ENCODE data around the gene ASMTL. TPM values are rescaled to one million over a fixed set of nuclear protein-coding genes. Genes with fewer than 3 reads are reported as not detected.
A peak's percentile ranks its signal among the peaks of the same experiment; 100 is the strongest.

The ASMTL gene
- total and polyA plus RNA-seq, 2 of the 13 experiments (the other 11 are each of a cell fraction or from before 2014, with no cell fraction given): 5.6 to 16.3 TPM

DNA sequence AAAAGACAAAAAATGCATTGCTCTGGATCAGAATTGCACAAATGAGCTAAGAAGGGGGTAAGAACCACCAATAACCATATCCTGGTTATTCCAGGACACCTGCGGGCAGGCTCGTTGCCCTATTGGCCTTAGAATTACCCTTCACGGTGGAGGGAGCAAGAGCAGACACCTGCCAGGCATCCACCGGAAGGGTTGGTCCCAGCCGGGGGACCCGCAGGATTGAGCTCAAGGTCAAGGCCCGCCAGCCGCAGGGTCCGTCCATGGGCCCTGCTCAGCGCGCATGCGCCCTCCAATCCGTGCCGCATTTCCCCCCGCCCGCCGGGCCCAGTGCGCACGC, 61.4 kb downstream of the ASMTL start (continued):
- TF ChIP-seq, protein P1, sequence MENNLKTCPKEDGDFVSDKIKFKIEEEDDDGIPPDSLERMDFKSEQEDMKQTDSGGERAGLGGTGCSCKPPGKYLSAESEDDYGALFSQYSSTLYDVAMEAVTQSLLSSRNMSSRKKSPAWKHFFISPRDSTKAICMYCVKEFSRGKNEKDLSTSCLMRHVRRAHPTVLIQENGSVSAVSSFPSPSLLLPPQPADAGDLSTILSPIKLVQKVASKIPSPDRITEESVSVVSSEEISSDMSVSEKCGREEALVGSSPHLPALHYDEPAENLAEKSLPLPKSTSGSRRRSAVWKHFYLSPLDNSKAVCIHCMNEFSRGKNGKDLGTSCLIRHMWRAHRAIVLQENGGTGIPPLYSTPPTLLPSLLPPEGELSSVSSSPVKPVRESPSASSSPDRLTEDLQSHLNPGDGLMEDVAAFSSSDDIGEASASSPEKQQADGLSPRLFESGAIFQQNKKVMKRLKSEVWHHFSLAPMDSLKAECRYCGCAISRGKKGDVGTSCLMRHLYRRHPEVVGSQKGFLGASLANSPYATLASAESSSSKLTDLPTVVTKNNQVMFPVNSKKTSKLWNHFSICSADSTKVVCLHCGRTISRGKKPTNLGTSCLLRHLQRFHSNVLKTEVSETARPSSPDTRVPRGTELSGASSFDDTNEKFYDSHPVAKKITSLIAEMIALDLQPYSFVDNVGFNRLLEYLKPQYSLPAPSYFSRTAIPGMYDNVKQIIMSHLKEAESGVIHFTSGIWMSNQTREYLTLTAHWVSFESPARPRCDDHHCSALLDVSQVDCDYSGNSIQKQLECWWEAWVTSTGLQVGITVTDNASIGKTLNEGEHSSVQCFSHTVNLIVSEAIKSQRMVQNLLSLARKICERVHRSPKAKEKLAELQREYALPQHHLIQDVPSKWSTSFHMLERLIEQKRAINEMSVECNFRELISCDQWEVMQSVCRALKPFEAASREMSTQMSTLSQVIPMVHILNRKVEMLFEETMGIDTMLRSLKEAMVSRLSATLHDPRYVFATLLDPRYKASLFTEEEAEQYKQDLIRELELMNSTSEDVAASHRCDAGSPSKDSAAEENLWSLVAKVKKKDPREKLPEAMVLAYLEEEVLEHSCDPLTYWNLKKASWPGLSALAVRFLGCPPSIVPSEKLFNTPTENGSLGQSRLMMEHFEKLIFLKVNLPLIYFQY (CRISPR knock-in tag; IDR thresholded peaks at IDR 0.05; ENCODE audit: borderline replicate concordance): no peak
- no peak for TF ChIP-seq PLRG1 (conservative IDR thresholded peaks at IDR 0.05)
- TF ChIP-seq ZMYM3 (CRISPR knock-in tag; IDR thresholded peaks at IDR 0.05): no peak
- TF ChIP-seq MBNL3 (CRISPR knock-in tag; conservative IDR thresholded peaks at IDR 0.05): no peak
- TF ChIP-seq ZNF326 (CRISPR knock-in tag; IDR thresholded peaks at IDR 0.05; ENCODE audit: borderline replicate concordance): no peak
- no peak for TF ChIP-seq ZNF598 (CRISPR knock-in tag; IDR thresholded peaks at IDR 0.05; ENCODE audit: borderline replicate concordance)
- no peak for TF ChIP-seq FOXK1 (CRISPR knock-in tag; IDR thresholded peaks at IDR 0.05; ENCODE audit: borderline replicate concordance, low read depth)
- no peak for TF ChIP-seq U2AF2 (IDR thresholded peaks at IDR 0.05; ENCODE audit: low read depth, low read length)
- peak; percentile 73; the same call in 1 of the 2 replicates for TF ChIP-seq RARA (CRISPR knock-in tag; IDR thresholded peaks at IDR 0.05)
- TF ChIP-seq, protein P2, sequence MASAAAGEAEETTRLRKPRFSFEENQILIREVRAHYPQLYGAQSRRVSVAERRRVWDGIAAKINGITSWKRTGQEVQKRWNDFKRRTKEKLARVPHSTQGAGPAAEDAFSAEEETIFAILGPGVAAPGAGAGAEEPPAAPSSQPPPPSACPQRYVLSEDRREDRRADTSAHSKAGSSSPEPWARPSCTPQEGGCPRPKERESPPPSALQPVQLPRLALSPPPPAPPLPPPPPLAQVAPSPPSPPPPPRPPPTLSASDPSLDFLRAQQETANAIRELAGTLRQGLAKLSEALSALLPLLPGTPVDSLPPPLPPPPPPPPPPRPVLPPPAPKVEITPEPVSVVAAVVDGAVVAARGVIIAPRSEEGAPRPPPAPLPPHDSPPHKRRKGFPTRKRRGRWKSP (CRISPR knock-in tag; IDR thresholded peaks at IDR 0.05): no peak
- no peak for TF ChIP-seq ZNF768 (CRISPR knock-in tag; IDR thresholded peaks at IDR 0.05)
- TF ChIP-seq REXO4 (CRISPR knock-in tag; IDR thresholded peaks at IDR 0.05; ENCODE audit: borderline replicate concordance): no peak
- TF ChIP-seq, protein P3, sequence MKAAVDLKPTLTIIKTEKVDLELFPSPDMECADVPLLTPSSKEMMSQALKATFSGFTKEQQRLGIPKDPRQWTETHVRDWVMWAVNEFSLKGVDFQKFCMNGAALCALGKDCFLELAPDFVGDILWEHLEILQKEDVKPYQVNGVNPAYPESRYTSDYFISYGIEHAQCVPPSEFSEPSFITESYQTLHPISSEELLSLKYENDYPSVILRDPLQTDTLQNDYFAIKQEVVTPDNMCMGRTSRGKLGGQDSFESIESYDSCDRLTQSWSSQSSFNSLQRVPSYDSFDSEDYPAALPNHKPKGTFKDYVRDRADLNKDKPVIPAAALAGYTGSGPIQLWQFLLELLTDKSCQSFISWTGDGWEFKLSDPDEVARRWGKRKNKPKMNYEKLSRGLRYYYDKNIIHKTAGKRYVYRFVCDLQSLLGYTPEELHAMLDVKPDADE (CRISPR knock-in tag; IDR thresholded peaks at IDR 0.05): no peak
- TF ChIP-seq, protein P4, sequence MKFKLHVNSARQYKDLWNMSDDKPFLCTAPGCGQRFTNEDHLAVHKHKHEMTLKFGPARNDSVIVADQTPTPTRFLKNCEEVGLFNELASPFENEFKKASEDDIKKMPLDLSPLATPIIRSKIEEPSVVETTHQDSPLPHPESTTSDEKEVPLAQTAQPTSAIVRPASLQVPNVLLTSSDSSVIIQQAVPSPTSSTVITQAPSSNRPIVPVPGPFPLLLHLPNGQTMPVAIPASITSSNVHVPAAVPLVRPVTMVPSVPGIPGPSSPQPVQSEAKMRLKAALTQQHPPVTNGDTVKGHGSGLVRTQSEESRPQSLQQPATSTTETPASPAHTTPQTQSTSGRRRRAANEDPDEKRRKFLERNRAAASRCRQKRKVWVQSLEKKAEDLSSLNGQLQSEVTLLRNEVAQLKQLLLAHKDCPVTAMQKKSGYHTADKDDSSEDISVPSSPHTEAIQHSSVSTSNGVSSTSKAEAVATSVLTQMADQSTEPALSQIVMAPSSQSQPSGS (CRISPR knock-in tag; IDR thresholded peaks at IDR 0.05): no peak
- TF ChIP-seq, protein P5, sequence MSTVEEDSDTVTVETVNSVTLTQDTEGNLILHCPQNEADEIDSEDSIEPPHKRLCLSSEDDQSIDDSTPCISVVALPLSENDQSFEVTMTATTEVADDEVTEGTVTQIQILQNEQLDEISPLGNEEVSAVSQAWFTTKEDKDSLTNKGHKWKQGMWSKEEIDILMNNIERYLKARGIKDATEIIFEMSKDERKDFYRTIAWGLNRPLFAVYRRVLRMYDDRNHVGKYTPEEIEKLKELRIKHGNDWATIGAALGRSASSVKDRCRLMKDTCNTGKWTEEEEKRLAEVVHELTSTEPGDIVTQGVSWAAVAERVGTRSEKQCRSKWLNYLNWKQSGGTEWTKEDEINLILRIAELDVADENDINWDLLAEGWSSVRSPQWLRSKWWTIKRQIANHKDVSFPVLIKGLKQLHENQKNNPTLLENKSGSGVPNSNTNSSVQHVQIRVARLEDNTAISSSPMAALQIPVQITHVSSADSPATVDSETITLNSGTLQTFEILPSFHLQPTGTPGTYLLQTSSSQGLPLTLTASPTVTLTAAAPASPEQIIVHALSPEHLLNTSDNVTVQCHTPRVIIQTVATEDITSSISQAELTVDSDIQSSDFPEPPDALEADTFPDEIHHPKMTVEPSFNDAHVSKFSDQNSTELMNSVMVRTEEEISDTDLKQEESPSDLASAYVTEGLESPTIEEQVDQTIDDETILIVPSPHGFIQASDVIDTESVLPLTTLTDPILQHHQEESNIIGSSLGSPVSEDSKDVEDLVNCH (CRISPR knock-in tag; IDR thresholded peaks at IDR 0.05): no peak; the same call in 1 of the 2 replicates
- no peak for TF ChIP-seq ZSCAN25 (CRISPR knock-in tag; IDR thresholded peaks at IDR 0.05)
- no peak for TF ChIP-seq TMF1 (CRISPR knock-in tag; IDR thresholded peaks at IDR 0.05; ENCODE audit: low read depth)
- TF ChIP-seq ZNF17 (CRISPR knock-in tag; IDR thresholded peaks at IDR 0.05): no peak
- TF ChIP-seq, protein P6, sequence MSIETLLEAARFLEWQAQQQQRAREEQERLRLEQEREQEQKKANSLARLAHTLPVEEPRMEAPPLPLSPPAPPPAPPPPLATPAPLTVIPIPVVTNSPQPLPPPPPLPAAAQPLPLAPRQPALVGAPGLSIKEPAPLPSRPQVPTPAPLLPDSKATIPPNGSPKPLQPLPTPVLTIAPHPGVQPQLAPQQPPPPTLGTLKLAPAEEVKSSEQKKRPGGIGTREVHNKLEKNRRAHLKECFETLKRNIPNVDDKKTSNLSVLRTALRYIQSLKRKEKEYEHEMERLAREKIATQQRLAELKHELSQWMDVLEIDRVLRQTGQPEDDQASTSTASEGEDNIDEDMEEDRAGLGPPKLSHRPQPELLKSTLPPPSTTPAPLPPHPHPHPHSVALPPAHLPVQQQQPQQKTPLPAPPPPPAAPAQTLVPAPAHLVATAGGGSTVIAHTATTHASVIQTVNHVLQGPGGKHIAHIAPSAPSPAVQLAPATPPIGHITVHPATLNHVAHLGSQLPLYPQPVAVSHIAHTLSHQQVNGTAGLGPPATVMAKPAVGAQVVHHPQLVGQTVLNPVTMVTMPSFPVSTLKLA (IDR thresholded peaks at IDR 0.05): no peak; the same call in 1 of the 2 replicates
- no peak for TF ChIP-seq SP1 (IDR thresholded peaks at IDR 0.05)
- no peak for TF ChIP-seq SP1 (CRISPR knock-in tag; IDR thresholded peaks at IDR 0.05)
